Common myeloid progenitor, CD34-positive (primary cell): ENCODE measurements around the gene TGM2.

Experiments
- CTCF ChIA-PET: fragments of 350-600 bp; sonication (Branson Sonifier 250); formaldehyde crosslinking; loops from one replicate; lab custom pipeline; 2021; ENCODE audit warnings: antibody characterized with exemption; lab: Charles Lee
- POLR2A ChIA-PET: fragments of 350-600 bp; sonication (Branson Sonifier 250); formaldehyde crosslinking; loops from one replicate; lab custom pipeline; 2021; ENCODE audit warnings: antibody characterized with exemption; lab: Charles Lee
- DNase-seq, 3 donors: peaks; one replicate each; pipeline versions ENCODE4 v3.0.0 to v3.0.0-alpha.2; 2013
- H3K27ac ChIP-seq, 2 experiments: 1 replicate in 1 of 2; 2 replicates in 1 of 2; pipeline ENCODE4 v1.7.0; 2013; ENCODE audit warnings: inconsistent platforms in 2 of 2, low read length in 2 of 2, mild to moderate bottlenecking in 2 of 2, low read depth in 1 of 2, moderate library complexity in 1 of 2; ENCODE audit not compliant: severe bottlenecking in 2 of 2, insufficient read depth in 1 of 2, poor library complexity in 1 of 2
- H3K27me3 ChIP-seq, 5 experiments: replicated peaks in 2 of 5; 1 replicate in 3 of 5; 2 replicates in 2 of 5; pipeline versions ENCODE4 v1.6.1 to v1.7.0; 2013; ENCODE audit warnings: low read length in 4 of 5, mild to moderate bottlenecking in 2 of 5, moderate library complexity in 2 of 5, inconsistent platforms in 1 of 5; ENCODE audit not compliant: insufficient read depth in 5 of 5, control insufficient read depth in 4 of 5
- H3K36me3 ChIP-seq, 4 experiments: 1 replicate in 2 of 4; 2 replicates in 2 of 4; pipeline versions ENCODE4 v1.6.1 to v1.7.0; 2013; ENCODE audit warnings: low read length in 3 of 4, control low read depth in 1 of 4, mild to moderate bottlenecking in 1 of 4; ENCODE audit not compliant: control insufficient read depth in 4 of 4, insufficient read depth in 4 of 4
- H3K4me1 ChIP-seq, 4 experiments: 1 replicate in 3 of 4; 2 replicates in 1 of 4; pipeline versions ENCODE4 v1.6.1 to v1.7.1; 2013; ENCODE audit warnings: low read length in 3 of 4, mild to moderate bottlenecking in 3 of 4, control low read depth in 1 of 4, inconsistent platforms in 1 of 4, moderate library complexity in 1 of 4; ENCODE audit not compliant: control insufficient read depth in 4 of 4, insufficient read depth in 4 of 4; ENCODE audit errors: control extremely low read depth in 1 of 4
- H3K4me3 ChIP-seq, 7 experiments: 1 replicate in 4 of 7; 2 replicates in 3 of 7; pipeline versions ENCODE4 v1.5.1 to v1.7.0; 2013; ENCODE audit warnings: mild to moderate bottlenecking in 7 of 7, low read length in 6 of 7, moderate library complexity in 6 of 7, inconsistent platforms in 2 of 7, low read depth in 2 of 7, control low read depth in 1 of 7; ENCODE audit not compliant: insufficient read depth in 4 of 7, control insufficient read depth in 1 of 7; ENCODE audit errors: extremely low read depth in 1 of 7
- H3K9me3 ChIP-seq, 5 experiments: 1 replicate in 4 of 5; 2 replicates in 1 of 5; pipeline versions ENCODE4 v1.6.1 to v1.7.1; 2013; ENCODE audit warnings: low read length in 4 of 5, mild to moderate bottlenecking in 2 of 5, inconsistent platforms in 1 of 5, low read depth in 1 of 5, moderate library complexity in 1 of 5; ENCODE audit not compliant: control insufficient read depth in 4 of 5, insufficient read depth in 2 of 5; ENCODE audit errors: control extremely low read depth in 1 of 5
- WGBS: methylation state at CpG from one replicate; pipeline ENCODE4 v1.1.5; 2013; ENCODE audit not compliant: insufficient coverage; 5-methylcytosine and 5-hydroxymethylcytosine counted together

The TGM2 gene

DNA sequence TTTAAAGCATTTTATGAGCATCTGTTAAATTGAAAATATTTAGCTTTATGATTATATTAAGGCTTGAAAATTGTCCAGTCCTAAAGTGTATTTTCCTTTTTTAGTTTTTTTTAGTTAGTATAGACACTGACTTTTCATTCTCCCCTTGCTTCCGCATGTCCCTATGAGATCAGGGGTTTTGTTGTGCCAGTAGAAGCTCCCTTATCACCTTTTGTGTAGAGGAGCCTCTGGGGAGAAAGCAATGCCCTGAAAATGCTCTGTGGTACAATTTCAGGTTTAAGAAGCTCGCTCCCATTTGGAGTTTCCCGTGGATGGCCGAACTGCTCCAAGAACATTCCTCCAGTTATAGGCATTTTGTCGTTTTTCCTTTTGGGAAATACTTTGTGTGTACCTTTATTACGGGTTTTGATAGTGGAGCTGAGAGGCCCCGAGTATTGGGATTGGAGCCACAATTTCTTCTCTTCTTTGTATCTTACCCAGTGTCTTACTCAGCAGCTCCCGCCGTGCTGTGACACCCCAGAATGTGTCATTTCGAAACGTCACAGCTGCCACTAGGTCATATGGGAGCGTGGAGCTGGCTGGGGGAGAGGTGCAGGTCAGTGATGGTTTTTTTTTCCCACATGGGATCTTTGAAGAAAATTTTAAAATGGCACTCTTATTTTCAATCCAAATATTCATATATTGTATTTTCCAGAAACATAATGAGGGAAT lies 81.6 kb downstream of the TGM2 start:
- Histone ChIP-seq H3K4me1 (no peaks in the 10 kb centered on the region), H3K9me3 (peaks cover 0 to 3% (median 0%) of the 10 kb centered on the region in 5 experiments), H3K4me3 (no peak overlapping the region), H3K27me3 (no peaks in the 10 kb centered on the region), H3K36me3 (peaks cover 12 to 70% (median 39%) of the 10 kb centered on the region in 4 experiments), H3K27ac (peak overlapping the region in 1 of 2 experiments; percentile 60)
- POLR2A ChIA-PET, result no interaction called here
- DNase-seq, result no peak
- WGBS, result 96% methylated on average over 11 of the region's 12 CpGs
- CTCF ChIA-PET, result interaction anchor here (0.6 to 2.4 kb wide), 6 partner anchors 10 to 325 kb away, joined by 3 to 7 read pairs (median 4); no protein-coding TSS in a partner anchor

DNA sequence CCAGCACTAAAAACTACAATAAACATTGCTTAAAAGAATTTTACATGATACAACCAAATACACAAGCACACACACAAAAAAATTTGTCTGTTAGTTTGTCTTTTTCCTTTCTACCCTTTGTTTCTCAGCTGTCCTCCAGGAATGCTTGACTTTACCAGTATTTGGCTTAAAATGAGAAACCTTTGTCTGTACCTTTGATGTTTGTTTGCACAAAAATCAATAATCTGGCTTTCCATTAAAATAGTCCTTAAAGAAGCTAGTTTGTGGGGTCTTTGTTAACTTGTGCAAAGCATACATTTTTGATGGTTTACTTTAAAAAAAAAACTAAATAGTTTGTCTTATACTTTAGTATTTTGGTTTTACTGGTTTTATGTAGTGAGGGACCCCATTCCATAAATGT lies 82.2 kb downstream of the TGM2 start:
- Histone ChIP-seq H3K36me3 (peaks cover 11 to 64% (median 35%) of the 10 kb centered on the region in 4 experiments), H3K27me3 (no peaks in the 10 kb centered on the region), H3K27ac (no peak overlapping the region), H3K4me1 (no peaks in the 10 kb centered on the region), H3K9me3 (peaks cover 0 to 3% (median 0%) of the 10 kb centered on the region in 5 experiments), H3K4me3 (no peak overlapping the region)
- ChIA-PET CTCF (interaction anchor here (0.8 to 2.4 kb wide), 6 partner anchors 10 to 326 kb away, joined by 3 to 7 read pairs (median 4); no protein-coding TSS in a partner anchor), POLR2A (no interaction called here)
- no peak for DNase-seq

DNA sequence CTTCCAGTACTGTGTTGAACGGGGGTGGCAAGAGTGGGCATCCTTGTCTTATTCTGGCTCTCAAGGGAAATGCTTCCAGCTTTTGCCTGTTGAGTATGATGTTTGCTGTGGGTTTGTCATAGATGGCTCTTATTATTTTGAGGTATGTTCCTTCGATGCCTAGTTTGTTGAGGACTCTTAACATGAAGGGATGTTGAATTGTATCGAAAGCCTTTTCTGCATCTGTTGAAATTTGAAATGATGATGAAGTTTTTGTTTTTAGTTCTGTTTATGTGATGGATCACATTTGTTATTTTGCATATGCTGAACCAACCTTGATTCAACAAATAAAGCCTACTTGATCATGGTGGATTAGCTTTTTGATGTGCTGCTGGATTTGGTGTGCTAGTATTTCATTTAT lies 83.5 kb downstream of the TGM2 start:
- WGBS, result no CpG with 5 or more reads among the region's 3 CpGs
- Histone ChIP-seq H3K4me3 (no peak overlapping the region), H3K9me3 (peaks cover 0 to 3% (median 0%) of the 10 kb centered on the region in 5 experiments), H3K27ac (no peak overlapping the region), H3K27me3 (no peaks in the 10 kb centered on the region), H3K36me3 (peaks cover 17 to 60% (median 32%) of the 10 kb centered on the region in 4 experiments), H3K4me1 (no peaks in the 10 kb centered on the region)
- DNase-seq, result no peak
- ChIA-PET POLR2A (no interaction called here), CTCF (interaction anchor here (2.3 to 2.4 kb wide), 2 partner anchors 23 to 140 kb away, joined by 5 to 9 read pairs; no protein-coding TSS in a partner anchor)

DNA sequence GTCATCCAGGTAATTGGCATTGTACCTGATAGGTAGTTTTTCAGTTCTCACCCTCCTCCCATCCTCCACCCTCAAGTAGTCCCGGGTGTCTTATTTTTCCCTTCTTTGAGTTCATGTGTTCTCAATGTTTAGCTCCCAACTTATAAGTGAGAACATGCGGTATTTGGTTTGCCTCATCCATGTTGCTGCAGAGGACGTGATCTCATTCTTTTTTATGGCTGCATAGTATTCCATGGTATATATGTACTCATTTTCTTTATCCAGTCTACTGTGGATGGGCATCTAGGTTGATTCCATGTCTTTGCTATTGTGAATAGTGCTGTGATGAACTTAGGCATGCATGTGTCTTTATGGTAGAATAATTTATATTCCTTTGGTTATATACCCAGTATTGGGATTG lies 85.7 kb downstream of the TGM2 start:
- Histone ChIP-seq H3K27me3 (no peaks in the 10 kb centered on the region), H3K36me3 (peaks cover 14 to 47% (median 33%) of the 10 kb centered on the region in 4 experiments), H3K4me3 (no peak overlapping the region), H3K9me3 (peaks cover 0 to 3% (median 0%) of the 10 kb centered on the region in 5 experiments), H3K27ac (no peak overlapping the region), H3K4me1 (no peaks in the 10 kb centered on the region)
- ChIA-PET CTCF (interaction anchor here (0.8 to 7.4 kb wide), 4 partner anchors 13 to 143 kb away, joined by 4 to 82 read pairs (median 4); no protein-coding TSS in a partner anchor), POLR2A (no interaction called here)
- WGBS, result 100% methylated on average over 1 of the region's 3 CpGs
- no peak for DNase-seq

DNA sequence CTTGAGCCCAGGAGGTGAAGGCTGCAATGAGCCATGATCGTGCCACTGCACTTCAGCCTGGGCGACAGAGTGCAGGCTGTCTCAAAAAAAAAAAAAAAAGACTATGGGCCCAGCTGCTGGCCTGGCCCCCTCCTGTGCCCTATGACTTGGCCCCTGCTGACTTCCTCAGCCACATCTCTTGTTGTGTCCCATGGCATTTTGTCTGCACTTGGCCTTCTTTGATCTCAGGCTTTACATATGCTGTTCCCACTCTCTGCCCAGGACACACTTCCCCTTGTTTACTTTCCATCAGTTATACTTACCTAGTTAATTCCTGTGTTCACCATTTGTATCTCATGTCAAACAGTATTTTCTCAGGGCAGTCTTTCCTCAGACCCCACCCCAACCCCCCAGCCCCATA lies 87.0 kb downstream of the TGM2 start:
- no peaks in the 10 kb centered on the region for H3K4me1 ChIP-seq
- POLR2A ChIA-PET, result no interaction called here
- H3K4me3 ChIP-seq, result no peak overlapping the region
- no peak overlapping the region for H3K27ac ChIP-seq
- no peak for DNase-seq
- CTCF ChIA-PET, result interaction anchor here (0.6 to 7.4 kb wide), 3 partner anchors 10 to 144 kb away, joined by 3 to 82 read pairs (median 3); no protein-coding TSS in a partner anchor
- WGBS, result 100% methylated on average over 2 of the region's 2 CpGs
- H3K36me3 ChIP-seq, result peaks cover 15 to 51% (median 32%) of the 10 kb centered on the region in 4 experiments
- peaks cover 0 to 3% (median 0%) of the 10 kb centered on the region in 5 experiments for H3K9me3 ChIP-seq
- no peaks in the 10 kb centered on the region for H3K27me3 ChIP-seq
